Measurements from ENCODE around the gene GLS.
"Not testable (repeated sequence)": the region's sequence is repeated elsewhere in the genome, so short reads cannot be mapped to it uniquely, and the experiment has no call there.

Gene GLS

GRCh38 chr2:190885844-190886243 lies 5.2 kb downstream of the GLS start:
- DNase-seq (ENCODE audit: low spot score) = not testable (repeated sequence)

DNA sequence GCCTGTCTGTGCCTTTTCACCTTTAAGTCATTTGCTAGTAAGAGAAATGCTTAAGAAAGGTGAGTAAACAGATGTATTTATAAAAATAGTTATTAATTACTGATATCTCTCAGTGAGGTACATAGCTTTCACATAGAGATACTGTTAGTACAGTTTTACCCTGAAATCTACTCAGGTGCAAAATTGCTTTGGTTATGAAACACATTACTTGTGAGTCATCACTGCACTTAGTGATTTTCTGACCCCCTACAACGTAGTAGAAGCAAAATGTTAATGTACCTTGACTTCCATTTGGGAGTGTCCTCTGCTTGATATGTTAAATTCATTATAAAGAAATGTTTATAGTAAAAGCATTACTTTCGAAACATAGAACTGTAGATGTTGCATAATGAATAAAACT lies 6.5 kb downstream of the GLS start:
- DNase-seq (ENCODE audit: low spot score) = no peak

DNA sequence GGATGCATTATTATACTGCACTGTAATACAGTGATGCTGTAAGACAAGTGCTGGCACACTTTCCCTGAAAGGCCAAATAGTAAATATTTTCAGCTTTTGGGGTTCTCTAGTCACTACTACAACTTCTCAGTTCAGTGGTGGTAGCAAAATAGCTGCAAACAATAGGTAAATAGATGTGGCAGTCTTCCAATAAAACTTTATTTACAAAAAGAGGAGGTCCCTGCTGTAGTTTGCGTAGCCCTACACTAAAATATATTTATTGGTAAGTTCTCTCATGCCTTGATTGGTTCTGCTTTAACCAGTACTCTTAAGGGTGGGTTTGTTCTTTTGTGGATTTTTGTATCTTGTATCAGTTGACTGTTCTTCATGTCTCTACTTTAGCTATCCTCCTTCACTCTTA lies 7.8 kb downstream of the GLS start:
- no peak for DNase-seq (ENCODE audit: low spot score)

GRCh38 chr2:190889175-190889943 lies 8.7 kb downstream of the GLS start:
- DNase-seq (ENCODE audit: low spot score) = no peak

DNA sequence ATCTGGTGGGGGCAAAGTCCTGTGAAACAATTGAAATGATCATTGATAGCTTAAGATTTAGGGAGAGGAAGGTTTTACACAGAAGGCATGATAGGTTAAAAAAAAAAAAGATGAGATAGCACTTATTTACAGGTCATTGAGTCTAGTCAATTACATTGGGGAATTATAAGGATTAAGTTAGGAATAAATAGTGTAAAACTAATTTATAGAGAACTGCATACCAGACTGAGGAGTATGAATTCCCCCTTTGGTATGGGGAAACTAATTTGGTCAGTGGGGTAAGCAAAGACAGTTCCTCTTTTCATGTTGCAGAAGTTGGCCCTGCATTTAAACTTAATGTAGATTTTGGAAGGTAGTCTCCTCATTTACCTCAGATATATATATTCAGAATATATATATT lies 10.8 kb downstream of the GLS start:
- DNase-seq (ENCODE audit: low spot score) = peak; percentile 46

GRCh38 chr2:190891889-190892288 lies 11.3 kb downstream of the GLS start:
- peak; percentile 39 for DNase-seq (ENCODE audit: low spot score)

DNA sequence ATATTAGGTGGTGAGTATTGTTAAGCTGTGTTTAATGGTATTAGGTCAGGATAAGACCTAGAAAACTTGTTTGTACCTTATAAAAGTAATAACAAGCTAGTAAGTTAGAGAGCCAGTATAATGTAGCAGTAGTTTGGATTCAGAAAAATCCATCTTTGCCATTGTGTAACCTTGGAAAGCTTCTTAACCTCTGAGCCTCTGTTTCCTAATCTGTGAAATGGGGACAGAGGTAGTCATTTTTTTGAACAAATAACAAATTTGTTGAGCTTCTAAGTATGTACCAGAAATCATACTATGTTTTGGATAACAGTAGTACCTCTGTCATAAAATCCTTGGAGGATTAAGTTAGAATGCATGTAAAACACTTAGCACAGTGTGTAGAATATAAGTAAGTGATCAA lies 12.5 kb downstream of the GLS start:
- DNase-seq (ENCODE audit: low spot score) = no peak

DNA sequence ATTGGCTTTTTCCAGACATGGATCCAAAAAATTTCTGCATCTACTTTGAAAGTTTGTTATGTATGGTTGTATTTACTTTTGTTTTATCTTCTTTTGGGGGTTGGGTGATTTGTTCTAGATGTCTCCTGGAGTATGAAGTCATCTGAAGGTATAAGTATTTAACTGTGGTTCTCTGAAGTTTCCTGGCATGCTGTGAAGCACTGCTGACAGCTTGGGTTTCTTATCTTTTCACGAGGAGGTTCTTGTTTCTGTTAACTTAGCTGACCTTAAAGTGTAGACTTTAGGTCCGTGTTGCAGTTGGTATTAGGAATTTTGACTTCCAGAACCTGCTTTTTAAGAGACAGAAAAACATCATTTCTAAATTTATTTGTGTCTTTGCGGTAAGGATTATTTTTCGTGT lies 15.9 kb downstream of the GLS start:
- DNase-seq (ENCODE audit: low spot score) = no peak

DNA sequence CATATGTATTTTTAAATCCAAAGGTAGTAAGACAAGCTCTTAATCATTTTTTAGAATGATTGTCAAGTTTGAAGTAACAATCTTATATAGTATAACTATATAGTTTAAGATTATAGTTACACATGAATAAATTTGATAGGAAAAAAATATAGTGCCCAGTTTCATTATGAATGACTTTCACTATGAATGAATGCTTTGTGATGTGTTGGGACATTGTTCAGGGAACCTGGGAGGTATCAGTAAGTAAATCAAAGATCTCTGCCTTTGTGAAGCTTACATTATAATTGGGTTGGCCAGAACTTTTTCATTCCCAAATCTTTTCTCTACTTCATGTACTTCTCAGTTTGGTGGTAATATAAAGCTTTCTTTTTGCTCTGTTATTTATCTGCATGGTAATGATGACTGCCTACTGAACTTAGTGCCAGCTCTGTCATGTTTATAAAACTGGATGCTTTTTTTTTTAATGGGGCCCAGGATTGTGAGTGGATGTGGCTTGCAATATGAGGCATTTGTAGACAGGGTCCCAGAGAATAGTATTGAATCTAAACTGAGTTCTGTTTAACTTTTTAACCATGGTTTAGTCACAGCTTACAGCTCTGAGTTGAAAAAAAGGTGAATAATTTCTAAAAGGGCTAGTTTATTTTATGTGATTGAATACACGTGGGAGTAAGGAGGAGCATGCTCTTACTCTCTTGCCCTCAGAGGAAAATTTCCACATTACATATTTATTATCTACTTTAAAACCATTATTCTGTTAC lies 23.3 kb downstream of the GLS start:
- DNase-seq (ENCODE audit: low spot score) = no peak

DNA sequence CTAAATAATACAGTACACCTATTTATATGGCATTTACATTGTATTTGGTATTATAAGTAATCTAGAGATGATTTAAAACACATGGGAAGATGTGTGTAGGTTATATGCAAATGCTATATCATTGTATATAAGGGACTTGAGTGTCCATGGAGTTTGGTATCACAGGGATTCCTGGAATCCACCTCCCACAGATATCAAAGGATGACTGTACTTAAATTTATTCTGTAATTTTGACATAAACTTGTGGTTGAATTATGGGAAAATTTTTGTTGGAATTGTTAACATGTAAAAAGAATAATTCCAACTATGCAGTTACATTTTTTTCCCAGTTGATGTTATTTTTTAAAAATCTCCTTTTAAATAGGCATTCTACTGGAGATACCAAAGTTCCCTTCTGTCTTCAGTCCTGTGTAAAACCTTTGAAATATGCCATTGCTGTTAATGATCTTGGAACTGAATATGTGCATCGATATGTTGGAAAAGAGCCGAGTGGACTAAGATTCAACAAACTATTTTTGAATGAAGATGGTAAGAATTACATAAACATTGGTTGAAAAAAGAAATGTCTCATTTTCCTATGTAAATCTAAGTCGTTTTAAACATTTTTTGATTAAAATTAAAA lies 24.1 kb downstream of the GLS start:
- no peak for DNase-seq (ENCODE audit: low spot score)

DNA sequence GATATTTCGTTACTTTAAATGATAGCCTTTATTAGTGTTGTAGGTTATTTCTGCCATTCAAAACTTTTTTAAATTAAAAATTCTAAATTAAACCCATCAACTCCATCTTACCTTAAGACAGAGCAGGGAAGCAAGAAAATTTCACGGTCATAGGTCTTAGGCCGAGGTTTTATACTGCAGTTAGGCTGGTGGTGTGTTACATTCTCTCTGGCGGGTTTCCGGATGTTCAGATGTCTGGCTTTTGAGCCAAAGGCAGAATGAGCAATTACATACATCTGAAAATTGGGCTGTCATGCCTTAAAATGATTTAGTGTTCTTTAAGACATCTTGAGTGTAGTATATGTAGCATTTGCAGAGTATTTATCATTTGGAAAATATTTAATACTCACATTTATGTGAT lies 27.9 kb downstream of the GLS start:
- DNase-seq (ENCODE audit: low spot score) = no peak

- DNase-seq (ENCODE audit: low spot score) = no peak
Measured at GRCh38 chr2:190909680-190910079, 29.1 kb downstream of the GLS start.

- no peak for DNase-seq (ENCODE audit: low spot score)
Measured at GRCh38 chr2:190910341-190911136, 29.9 kb downstream of the GLS start.

- DNase-seq (ENCODE audit: low spot score) = no peak
Measured at GRCh38 chr2:190911813-190912212, 31.2 kb downstream of the GLS start.

DNA sequence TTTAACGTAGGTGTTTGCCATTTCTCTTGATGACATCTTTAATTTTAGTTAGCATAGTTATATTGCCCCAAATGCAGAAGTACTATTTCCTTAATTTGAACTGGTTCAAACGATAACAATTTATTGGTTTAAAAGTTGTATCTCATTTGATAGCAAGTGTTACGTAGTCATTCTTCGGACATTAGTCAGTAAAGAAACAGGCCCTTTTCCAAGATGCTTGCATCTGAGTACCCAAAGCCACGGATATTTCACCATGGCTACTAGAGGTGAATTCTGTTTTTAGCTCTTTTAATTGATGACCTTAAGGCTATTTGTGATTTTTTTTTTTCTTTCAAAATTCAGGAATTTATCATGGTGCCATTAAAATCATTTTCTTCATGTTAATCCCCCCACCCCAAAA lies 32.1 kb downstream of the GLS start:
- DNase-seq (ENCODE audit: low spot score) = no peak

- no peak for DNase-seq (ENCODE audit: low spot score)
Measured at GRCh38 chr2:190913725-190914124, 33.1 kb downstream of the GLS start.

DNA sequence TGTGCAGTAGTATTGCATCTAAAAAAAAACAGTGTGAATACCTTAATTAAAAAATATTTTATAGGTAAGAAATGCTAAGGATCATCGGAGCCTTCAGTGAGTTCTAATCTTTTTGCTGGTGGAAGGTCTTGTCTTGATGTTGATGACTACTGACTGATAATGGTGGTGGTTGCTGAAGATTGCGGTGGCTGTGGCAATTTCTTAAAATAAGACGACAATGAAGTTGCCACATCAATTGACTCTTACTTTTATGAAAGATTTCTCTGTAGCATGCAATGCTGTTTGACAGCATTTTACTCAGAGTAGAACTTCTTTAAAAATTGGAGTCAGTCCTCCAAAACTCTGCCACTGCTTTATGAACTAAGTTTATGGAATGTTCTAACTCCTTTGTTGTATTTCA lies 36.2 kb downstream of the GLS start:
- DNase-seq (ENCODE audit: low spot score) = no peak

GRCh38 chr2:190920085-190920484 lies 39.5 kb downstream of the GLS start:
- DNase-seq (ENCODE audit: low spot score) = no peak

GRCh38 chr2:190922376-190922775 lies 41.8 kb downstream of the GLS start:
- no peak for DNase-seq (ENCODE audit: low spot score)

- DNase-seq (ENCODE audit: low spot score) = no peak
Measured at GRCh38 chr2:190927301-190927700, 46.7 kb downstream of the GLS start.

- DNase-seq (ENCODE audit: low spot score) = no peak
Measured at GRCh38 chr2:190929919-190930318, 49.3 kb downstream of the GLS start.

DNA sequence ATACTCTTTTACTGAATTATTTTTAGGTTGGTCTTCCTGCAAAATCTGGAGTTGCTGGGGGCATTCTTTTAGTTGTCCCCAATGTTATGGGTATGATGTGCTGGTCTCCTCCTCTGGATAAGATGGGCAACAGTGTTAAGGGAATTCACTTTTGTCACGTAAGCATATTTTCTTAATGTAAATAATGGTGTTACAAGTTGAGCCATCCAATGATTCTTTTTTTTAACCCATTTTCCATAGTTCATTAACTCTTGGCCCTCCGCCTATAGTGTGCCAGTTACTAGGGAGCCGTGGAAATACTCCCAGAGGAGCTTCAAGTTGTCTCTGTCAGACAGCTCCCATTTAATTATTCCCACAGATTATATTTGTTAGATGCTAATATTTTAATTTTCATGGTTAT lies 49.8 kb downstream of the GLS start:
- DNase-seq (ENCODE audit: low spot score) = no peak

All from pons (tissue), 1 donor.